HG02970 (cell line): ENCODE measurements around the gene LINGO4.

Experiments used
- ATAC-seq: cut with Tn5 transposase; IDR thresholded peaks from one replicate; pipeline ENCODE4 v1.9.1; 2021; ENCODE audit warnings: mild to moderate bottlenecking, moderate library complexity, moderate number of reproducible peaks; ENCODE audit not compliant: unreplicated experiment, low FRiP score

LINGO4 gene

DNA sequence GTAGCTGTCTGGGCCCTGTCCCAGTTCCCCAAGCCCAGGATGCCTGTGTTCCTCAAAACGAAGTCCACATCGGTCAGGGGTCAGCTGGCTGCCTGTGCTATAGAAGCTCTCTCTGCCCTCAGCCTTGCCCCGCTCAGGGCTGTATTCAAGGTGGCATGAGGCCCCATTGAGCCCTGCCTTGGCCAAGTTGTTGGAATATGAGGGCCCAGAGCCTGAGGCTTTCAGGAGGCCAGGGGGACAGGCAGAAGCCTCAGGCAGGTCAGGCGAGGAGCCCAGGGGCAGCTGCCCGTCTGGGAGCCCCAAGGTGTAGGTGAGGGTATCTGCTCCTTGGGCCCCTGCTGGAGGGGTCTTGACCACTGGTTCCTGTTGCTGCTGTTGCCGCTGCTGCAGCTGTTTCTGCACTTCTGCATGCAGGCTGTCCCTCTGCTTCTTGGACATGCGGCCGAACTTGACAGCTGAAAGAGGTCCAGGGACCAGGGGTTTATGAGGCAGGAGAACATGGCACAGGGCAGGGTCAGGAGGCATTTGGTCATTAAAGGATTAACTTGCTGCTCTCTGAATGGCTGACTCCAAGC lies 9.8 kb upstream of the LINGO4 start:
- ATAC-seq: no peak

DNA sequence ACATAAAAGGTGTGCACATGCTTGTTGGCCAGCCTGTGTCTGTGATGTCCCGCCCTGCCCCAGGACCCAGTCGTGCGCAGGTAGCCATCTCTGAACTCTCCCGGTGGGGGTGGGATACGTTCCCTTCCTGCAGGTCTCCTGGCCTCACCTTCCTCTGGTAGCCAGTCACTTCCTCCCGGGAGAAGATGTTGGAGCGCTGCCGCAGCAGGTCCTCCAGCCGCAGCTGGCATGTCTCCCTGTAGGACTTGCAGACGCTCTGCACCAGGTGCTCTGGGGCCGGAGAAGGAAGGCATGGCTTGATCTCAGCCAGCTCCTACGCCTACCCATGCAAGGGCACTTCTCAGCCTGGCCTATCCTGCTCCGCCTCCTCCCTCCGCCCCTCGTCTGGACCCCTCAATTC lies 9.2 kb upstream of the LINGO4 start:
- ATAC-seq: no peak

DNA sequence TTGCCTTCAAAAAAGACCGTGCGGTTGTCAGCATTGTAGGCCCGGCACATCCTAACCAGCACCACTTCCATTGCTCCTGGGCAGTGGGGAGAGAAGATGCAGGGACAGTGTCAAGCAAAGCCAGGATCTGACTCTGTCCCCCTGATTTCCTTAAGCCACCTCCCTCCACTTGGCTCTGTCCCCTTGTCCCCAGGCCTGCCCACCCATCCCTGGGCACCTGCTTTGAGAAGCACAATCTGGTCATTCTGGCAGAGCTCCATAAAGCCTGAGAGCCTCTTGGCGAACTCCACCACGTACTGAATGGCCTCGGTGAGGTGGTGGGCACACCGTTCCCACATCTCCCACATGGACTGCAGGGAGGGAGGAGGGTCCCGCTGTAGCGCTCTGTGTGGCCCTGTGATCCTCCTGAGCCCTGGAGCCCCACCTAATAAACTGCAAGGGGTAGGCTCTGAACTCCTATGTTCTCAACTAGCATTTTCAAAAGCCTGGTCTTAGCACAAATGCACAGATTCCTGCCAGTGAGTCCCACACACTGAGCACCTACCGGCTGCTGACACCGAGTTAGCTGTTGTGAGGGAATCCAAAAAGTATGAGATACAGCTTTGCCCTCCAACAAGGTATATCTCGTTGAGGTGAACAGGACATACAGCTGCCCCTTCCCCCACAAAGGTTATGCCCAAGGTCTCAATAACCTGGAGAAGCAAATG lies 8.2 kb upstream of the LINGO4 start:
- ATAC-seq: no peak

DNA sequence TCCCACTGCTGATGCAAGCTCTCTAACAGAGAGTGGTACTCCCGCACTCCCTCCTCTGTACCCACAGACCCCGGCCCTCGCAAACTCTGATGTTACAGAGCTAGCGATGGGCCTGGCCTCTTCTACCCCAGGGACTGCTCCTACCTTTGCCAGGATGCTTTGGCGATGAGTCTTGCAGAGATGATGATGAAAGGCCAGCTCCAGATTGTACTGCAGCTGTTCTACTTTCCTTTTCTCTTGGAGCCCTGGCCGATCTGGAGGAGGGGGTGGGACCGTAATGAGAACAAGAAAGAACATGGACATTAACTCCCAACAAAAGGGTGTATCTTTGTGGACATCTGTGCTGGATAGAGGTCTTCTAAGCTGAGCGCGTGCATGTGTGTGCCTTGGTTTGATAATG lies 6.0 kb upstream of the LINGO4 start:
- no peak for ATAC-seq

DNA sequence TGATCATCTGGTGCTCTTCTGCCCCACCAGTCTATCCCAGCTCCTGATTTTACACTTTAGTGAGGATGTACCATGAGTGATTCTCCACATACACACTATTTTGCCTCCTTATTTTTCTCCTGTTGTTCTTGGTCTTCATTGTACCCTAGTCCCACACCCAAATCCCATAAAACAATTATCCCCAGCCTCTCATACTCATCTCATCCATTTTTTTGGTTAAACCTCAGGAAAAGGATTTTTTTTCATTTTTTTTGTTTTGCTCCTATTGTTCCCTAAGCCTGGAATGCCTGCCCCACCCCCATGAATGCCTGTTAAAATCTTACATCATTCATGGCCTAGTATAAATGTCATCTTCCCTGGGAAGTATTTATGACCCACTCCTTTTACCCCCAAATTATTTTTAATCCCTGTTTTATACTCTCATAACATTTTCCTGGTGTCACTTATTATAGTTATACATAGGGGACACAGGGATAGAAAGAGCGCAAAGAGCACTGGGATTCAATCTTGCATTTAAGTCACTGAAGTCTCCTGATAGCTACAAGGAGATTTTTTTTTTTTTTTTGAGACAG lies 4.9 kb upstream of the LINGO4 start:
- ATAC-seq: no peak

DNA sequence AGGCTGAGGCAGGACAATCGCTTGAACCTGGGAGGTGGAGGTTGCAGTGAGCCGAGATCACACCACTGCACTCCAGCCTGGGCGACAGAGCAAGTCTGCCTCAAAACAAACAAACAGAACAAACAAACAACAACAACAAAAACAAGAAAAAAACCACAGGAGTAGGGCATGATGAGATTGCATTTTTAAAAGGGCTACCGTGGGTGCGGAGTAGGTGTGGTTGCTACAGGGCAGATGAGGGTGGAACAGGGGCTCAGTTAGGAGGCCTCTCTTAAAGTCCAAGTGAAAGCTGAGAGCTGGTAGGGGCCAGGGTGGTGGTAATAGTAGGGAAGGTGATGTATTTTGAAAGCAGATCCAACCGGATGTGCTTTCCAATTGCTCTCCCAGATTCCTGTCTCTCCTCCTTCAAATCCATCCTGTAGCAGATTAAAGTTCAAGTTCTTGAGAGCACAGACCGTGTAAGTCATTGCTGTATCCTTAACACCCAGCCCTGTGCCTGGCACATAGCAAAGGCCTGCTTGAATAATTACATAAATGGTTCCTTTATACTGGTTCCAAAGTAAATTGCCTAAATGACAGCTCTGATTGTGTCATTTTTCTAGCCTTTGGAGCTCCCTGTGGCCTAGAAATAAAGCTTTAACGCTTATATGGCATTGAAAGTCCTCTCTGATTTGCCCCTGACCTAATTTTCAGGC lies 4.2 kb upstream of the LINGO4 start:
- no peak for ATAC-seq

DNA sequence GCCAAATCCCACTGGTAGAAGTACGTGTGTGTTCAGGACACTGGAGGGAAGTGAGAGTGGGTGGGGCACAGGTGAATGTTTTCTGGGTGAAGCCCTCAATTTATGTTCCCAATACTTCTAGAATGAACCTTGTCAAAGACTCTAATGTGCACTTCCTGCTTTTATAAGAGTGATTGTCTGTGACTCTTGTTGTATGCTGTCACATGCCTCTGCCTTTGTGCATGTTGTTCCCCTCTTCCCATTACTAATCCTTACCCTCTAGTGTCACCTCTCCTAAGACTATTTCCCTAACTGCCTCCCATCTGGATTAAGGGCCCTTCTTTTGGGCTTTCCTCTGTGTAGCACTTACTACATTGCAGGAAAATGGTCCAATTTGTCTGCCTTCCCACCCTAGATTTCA lies 2.5 kb upstream of the LINGO4 start:
- no peak for ATAC-seq

DNA sequence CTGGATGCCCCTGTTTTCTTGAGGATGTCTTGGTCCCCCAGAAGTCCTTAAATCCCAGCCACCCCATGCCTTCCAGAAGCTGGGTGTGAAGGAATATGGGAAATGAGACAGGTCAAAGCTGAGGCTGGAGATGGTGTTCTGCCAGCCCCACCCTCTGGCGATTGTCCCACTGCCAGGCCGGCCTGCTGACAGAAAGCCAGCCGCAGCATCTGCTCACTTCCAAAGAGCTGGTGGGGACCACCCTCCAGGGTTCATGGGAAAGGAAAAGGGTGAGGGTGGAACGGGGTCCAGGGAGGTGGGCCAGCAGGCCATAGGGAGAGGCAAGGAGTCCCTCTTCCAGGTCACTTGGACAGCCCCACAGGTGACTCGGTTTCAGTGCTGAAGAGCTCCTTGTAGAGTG lies 1.9 kb upstream of the LINGO4 start:
- no peak for ATAC-seq

DNA sequence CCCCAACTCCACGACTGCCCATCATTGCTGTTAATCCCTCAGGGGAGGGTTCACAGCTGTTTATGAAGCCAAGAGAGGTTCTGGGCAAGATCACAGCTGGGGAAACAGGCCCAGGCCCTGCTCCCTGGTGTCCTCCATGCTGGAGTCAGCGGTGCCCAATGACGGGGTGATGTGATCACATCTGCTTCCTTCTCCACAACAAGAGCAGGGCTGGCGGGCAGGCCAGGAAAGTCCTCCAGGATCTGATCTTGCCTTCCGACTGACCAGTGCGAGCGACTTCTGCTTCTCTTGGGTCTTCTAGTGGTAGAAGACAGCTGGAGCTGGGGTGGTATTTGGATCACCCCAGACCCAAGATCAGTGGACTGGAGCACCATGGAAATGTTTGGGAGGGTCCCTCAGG lies 951 bp upstream of the LINGO4 start:
- no peak for ATAC-seq

DNA sequence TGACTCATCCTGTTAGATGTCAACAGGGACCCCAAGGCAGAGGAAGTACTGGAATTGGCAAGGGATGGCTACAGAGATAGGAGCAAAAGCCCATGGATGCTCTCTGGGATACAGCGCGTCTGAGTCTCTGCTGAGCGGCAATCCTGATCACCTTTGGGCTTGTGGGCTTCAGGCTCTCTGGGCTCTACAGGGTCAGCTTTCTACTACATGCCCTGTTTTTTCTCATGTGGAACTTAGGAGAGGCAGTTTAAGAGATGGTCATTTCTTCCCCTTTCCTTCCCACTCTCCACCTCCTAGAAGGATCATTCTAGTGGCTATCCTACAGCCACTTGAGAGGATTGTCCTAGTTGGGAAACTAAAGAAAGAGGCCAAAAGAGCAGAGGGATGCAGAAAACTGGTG lies 1.3 kb downstream of the LINGO4 start:
- ATAC-seq: no peak

DNA sequence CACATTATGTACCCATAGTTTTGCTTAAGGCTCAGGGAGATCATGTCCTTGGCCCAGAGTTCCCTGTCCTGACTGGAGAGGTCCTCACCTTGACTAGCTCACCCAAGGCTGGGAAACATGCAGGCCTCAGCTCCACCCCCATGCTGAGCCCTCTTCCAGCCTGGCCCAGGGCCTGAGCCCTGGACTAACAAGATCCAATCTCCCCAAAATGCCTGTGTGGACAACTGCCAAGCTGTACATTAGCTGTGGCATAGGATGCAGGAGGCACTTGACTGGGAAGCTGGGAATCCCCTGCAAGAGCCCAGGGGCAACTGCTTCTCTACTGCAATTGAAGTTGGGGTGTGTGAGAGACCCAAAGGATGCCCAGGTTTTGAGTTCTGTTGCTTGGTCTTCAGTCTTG lies 2.1 kb downstream of the LINGO4 start:
- ATAC-seq: no peak

DNA sequence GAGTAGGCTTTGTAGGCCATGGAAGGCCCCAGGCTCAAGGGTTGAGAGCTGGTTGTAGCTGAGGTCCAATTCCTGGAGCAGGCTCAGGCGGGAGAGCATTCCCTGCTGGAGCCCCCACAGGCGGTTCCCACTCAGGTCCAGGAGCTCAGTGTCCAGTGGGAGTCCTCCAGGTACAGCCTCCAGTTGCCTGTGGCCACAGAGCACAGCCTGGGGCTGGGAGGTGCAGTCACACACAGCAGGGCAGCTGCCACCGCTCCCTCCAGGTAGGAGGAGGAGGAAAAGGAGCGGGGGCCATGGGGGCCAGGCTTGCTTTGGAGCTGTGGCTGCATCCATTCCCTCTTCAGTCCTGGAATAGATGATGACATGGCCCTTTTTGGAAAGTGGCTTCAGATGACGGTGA lies 2.8 kb downstream of the LINGO4 start:
- ATAC-seq: no peak

DNA sequence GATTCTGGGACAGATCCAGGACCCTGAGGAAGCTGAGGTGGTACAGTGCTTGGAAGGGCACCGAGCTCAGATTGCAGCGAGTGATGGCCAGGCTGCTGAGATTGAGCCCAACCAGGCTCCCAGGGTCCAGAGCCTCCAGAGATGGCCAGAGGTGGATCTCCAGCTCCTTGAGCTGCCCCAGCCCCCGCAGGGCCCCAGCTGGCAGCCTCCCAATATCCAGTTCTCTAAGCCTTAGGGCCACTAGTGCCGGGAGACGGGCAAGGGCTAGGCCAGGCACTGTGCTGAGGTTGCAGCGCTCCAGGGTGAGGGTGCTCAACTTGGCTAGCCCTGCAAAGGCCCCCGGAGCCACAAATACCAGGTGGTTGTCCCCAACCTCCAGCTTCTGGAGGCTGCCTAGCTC lies 3.4 kb downstream of the LINGO4 start:
- no peak for ATAC-seq

DNA sequence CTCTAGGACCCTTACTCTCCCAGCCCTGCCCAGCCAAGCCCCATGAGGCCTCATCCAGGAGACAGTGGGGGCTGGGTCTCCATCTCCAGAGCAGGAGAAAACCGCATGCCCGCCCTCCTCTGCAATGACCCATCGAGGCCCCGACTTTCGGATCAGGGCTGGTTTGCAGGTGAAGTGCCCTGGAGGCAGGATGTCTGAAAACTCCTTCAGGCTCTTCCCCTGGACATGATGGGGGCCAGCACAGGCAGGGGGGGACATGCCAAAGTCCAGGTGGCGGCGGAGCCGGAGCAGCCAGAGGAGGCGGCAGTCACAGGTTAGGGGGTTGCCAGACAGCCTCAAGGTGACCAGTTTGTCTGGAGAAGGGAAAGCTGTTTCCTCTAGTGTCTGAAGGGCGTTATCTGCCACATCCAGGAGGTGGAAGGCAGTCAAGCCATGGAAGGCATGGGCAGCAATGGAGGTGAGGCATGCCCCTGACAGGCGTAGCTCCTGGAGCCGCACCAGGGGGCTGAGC lies 3.9 kb downstream of the LINGO4 start:
- no peak for ATAC-seq

DNA sequence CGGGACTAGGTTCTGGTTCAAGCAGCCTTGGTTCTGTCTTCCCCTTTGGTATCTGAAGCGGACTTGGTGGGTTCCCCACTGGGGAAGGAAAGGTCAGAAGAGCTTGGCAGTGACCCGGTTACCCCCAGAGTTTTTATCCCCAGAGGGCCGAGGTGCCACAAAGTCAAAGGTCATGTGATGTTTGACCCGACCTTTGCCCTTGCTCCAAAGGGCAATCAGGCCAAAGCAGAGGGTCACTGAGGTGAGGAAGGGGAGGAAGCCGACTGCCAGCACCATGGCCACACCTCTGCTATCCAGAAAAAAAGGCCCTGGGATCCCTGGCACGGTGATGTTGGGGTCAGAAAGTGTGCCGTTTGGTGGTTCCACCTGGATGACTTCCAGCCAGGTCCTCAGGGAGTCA lies 4.4 kb downstream of the LINGO4 start:
- ATAC-seq: no peak

DNA sequence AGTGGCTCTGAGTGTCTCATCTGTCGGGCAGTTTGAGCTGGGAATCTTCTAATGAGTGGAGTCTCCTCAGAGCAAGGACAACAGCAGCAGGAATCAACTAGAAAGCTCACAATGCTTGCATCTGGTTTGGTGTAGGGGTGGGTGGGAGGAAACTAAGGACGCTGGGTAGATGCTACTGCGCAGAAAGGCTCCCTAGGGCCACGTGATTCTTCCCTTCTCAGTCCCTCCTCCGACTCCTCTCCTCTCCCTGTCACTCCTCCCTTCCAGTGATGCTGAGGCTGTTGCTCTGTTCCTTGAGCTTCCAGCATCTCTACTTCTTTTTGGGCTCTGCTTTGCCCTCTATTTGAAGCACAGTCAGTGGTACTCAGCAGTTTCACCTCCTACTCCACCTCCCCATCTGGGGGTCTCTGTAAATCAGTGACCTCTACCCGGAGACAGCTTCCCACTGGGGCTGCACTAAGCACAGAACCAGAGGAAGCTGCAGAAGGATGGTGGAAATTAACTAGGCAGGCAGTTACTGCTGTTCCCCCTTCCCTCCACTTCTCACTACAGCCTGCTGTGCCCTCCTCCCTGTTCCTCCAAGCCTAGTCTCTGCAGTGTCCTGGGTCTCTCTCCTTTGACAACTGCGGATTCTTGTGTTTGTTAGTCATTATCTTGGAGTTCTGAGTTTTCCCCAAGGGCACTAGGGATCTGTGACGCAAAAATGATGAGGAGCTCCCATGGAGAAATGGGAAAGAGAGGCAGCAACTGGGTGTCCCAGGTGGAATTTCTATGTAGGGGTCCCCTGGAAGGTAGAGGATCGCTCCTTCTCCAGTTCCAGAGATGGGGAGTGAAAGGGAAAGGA lies 5.8 kb downstream of the LINGO4 start:
- no peak for ATAC-seq

DNA sequence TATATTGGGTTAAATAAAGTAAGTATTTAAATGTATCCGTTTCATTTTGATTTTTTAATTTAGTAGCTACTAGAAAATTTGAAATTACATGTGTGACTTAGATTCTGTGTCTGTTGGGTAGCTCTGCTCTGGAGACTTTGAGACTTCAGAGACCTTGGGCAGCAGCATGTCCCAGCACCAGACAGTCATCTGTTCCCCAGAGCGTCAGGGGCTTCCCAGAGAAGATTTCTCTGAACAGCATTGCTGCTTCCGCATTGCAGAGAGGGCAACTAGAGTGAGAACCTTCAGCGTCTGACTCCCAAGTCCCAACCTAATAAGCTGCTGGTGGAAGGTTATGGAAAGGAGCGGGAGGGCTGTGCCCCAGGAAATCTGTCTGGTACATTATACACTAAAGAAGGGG lies 6.6 kb downstream of the LINGO4 start:
- ATAC-seq: no peak

DNA sequence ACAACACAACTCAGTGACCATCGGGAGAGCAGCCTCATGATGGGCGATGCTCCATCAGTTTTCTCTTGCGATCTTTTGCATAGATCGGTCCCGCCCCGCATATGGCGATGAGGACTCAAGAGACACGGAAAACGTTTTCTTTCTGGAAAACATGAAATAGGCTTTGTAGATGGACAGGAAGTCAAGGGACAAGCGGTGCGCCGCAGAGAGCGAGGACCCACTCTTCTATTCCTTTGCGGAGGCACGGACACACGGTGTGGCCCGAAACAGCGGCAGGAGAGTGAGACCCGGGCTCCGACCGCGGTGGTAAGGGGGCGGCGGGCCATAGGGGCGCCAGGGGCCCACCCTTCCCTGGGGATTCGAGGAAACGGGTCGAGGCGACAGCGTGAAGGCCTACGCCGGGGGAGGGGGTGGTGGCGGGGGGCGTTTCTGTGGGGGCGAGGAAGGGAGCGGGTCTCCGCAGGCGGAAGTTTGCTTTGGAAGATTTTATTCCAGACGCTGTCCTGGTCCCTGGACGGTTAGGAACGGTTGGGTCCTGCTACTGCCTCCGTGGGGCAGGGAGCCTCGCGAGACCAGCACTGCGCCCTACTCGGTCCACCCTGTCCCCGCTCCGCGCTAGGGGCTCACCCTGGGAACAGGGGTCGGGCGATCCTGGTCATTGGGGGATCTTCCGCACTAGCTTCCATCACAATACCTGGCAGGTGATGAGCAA lies 14.1 kb downstream of the LINGO4 start:
- ATAC-seq: peak; percentile 8

DNA sequence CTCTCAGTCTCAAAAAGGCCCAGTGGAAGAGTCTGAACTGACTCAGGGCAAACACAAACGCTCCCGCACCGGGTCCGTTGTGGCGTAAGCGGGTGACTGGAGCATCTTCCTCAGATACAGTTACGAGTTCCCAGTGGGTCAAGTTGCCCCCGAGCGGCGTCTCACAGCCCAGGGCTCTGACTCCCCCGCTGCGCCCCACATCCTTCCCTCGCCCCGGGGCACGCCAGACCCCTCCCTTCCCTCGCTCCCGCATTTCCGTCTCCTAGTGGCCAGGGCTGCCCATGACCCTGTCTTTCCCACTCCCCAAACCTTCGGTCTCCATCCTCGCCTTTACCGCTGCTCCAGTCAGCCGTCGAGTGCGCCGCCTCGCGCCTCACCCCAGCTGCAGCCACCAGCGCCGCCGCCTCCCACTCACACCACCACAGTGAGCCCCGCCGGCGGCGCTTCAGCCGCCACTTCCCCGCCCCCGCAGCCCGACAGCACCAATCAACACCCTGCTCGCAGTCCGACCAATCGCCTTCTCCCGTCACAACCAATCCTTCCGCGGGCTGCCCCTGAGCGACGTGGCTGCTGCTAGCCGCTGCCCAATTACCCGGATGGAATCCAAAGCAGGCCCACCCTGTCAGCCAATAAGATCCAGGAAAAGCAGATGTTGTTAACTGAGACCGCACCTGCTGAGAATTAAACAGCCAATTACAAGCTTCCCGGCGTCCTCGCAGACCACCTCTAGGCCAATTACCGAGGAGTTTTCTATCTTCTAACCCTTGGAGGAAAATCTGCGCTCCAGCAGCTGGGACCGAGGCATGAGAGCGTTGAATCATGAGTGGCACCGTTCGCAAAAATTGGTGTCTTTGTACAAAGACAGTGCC lies 14.9 kb downstream of the LINGO4 start, which contains the start of gene TDRKH:
TSS of gene TDRKH (minus strand) at position 430 of the 869 bp plus-strand sequence. CDS start 7,478 bp downstream, outside the sequence.
- peak; percentile 98 for ATAC-seq
